ENCODE results near the gene PCYT2. TPM values are rescaled to one million over a fixed set of nuclear protein-coding genes. Genes with fewer than 3 reads are reported as not detected.

PCYT2 gene
- total RNA-seq, 1 donor from 2014 or later, result 49.5 TPM

DNA sequence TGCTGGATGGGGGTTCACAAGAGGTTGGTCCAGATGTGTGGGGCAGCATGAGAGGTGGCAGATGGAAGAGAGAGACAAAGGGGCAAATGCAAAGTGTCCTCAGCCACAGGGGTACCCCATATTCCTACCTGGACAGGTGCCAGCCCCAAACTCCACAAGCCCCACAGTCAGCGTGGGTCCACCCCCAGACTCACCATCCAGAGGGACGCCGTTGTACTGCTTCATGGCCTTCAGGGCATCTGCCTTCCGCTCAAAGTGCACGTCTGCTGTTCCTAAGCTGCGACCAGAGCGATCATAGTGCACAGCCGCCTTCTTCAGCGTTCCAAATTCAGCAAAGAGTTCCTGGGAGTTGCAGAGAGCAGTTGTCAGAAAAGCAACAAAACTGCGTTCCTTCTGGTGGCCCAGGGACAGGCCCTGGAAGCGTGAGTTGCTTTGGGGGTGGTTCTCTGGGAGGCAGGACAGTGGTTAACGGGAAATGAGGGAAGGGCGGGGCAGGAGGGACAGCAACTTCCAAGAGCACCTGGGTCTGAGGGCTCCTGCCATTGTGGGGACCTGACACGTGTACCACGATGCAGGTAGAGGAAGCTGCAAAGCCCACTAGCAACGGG is 22.1 kb downstream of the PCYT2 start:
- H3K4me3 Mint-ChIP-seq, result peak overlapping the region; percentile 92
- no peaks in the 10 kb centered on the region for H3K27me3 Mint-ChIP-seq (ENCODE audit: insufficient read depth)
- no peaks in the 10 kb centered on the region for H3K9me3 Mint-ChIP-seq
- intact Hi-C loops (cut with micrococcal nuclease), result no loop called here
- DNase-seq (ENCODE audit: low spot score), result no peak
- H3K27ac Mint-ChIP-seq, result peak overlapping the region; percentile 73
- H3K36me3 Mint-ChIP-seq (ENCODE audit: low read depth), result peaks cover 37% of the 10 kb centered on the region
- peaks cover 13% of the 10 kb centered on the region for H3K4me1 Mint-ChIP-seq (ENCODE audit: low read depth)

DNA sequence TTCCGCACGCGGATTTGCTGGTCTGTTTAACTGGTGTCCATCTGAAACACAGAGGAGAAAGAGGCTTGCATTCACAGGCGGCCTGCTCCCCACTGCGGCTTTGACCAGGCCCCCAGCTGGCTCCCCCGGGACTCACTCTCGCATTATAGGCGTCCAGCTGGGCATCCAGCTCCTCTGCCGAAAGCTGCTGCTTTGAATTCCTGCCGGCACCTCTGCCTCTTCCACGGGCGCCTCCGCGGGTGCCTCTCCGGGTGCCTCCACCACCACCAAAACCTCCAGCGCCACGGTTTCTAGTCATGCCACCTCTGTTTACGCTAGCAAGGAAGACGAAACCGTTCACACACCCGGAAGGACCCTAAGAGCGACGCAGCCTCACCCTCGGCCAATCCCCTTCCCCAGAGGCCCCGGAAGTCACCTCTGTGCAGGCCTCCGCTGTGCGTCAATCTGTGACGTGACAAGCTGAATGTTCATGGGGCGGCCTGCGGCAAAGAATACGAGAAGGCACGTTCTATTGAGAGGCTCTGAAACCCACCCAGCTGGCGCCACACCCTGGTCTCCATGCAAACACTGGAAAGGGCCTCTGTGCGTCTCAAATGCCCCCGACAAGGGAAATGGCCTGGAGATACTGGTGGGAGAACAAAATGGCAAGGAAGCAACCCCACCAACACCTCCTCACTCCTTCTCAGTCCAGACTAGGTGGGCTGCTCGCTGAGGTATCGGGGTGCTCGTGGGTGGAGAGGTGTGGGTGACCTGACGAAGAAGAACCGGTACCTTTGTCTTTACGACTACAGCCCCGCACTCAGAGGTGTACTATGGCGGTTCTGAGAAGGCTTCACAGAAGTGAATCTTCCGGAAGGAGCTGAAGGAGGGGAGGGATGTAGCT is 22.9 kb downstream of the PCYT2 start:
- Mint-ChIP-seq H3K36me3 (ENCODE audit: low read depth) (peaks cover 39% of the 10 kb centered on the region), H3K4me1 (ENCODE audit: low read depth) (peaks cover 13% of the 10 kb centered on the region), H3K9me3 (no peaks in the 10 kb centered on the region), H3K27ac (no peak overlapping the region), H3K27me3 (ENCODE audit: insufficient read depth) (no peaks in the 10 kb centered on the region), H3K4me3 (peak overlapping the region; percentile 92)
- no peak for DNase-seq (ENCODE audit: low spot score)
- intact Hi-C loops (cut with micrococcal nuclease), result no loop called here

DNA sequence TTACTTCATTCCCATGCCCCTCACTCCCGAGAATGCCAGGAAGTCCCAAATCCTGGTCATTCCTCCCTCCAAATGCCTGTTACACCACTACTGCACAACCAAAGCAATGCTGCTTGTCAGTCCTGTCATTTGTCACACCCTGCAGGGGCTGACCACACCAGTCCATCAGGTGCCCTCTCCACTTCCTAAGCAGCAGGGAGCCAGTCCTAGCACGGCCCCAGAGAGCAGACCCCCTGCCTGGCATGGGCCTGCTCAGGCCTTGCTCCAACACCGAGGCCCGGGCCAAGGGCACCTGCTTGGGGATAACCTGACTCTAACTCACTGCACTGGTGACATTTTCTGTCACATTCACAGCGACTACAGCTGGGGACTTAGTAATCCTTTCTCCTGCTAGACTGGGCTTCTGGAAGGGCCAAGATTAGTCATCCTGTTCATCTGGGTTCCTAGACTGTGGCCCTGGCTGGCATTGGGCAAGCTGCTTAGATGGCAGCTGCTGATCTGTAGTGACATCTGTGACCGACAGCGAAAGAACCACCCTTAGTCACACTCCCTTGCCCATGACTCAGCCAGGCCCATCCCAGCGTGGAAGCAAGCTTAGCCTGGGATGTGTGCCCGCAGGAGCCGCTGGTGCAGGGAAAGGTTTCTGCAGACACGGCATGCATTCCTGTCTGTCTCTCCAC is 25.2 kb downstream of the PCYT2 start:
- H3K9me3 Mint-ChIP-seq, result no peaks in the 10 kb centered on the region
- H3K36me3 Mint-ChIP-seq (ENCODE audit: low read depth), result peaks cover 41% of the 10 kb centered on the region
- H3K27me3 Mint-ChIP-seq (ENCODE audit: insufficient read depth), result no peaks in the 10 kb centered on the region
- intact Hi-C loops (cut with micrococcal nuclease), result no loop called here
- H3K27ac Mint-ChIP-seq, result no peak overlapping the region
- peaks cover 13% of the 10 kb centered on the region for H3K4me1 Mint-ChIP-seq (ENCODE audit: low read depth)
- no peak overlapping the region for H3K4me3 Mint-ChIP-seq
- no peak for DNase-seq (ENCODE audit: low spot score)

DNA sequence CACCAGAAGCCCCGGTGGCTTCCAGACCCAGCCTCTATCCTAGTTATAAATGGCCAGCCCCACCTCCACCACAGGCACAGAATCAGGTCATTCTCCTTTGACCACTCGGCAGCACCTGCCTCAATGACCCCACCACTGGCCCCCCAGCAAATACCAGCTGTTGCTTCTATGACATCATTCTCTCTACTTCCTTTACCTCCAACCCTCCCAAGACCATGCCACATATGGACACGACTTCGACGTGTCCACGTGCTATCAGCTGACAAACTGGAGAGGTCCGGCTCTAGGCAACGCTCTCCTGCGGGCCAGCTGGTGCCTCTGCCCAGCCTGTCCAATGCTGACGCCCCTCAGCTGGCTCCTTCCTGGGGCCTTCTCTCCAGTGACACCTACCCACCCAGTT is 25.7 kb downstream of the PCYT2 start:
- DNase-seq (ENCODE audit: low spot score), result no peak
- H3K4me3 Mint-ChIP-seq, result no peak overlapping the region
- H3K4me1 Mint-ChIP-seq (ENCODE audit: low read depth), result peaks cover 13% of the 10 kb centered on the region
- intact Hi-C loops (cut with micrococcal nuclease), result no loop called here
- no peak overlapping the region for H3K27ac Mint-ChIP-seq
- peaks cover 42% of the 10 kb centered on the region for H3K36me3 Mint-ChIP-seq (ENCODE audit: low read depth)
- no peaks in the 10 kb centered on the region for H3K27me3 Mint-ChIP-seq (ENCODE audit: insufficient read depth)
- H3K9me3 Mint-ChIP-seq, result no peaks in the 10 kb centered on the region

DNA sequence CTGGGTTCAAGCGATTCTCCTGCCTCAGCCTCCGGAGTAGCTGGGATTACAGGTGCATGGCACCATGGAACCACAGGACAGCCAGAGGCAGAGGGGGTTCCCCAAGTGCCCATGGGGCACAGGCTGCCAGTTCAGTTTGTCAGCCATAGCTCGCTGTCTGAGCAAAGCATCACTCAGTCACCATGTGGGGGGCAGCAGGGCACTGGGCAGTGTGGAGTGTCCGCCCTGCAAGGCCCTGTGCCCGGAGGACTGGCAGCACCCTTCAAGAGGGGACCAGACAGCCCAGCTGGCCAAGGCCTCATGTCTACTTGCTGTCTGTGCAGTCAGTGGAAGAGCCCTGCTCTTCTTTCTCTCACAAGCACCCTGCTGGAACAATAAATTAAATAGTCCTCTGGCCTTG is 26.2 kb downstream of the PCYT2 start:
- Mint-ChIP-seq H3K4me1 (ENCODE audit: low read depth) (peaks cover 13% of the 10 kb centered on the region), H3K27ac (no peak overlapping the region), H3K9me3 (no peaks in the 10 kb centered on the region), H3K36me3 (ENCODE audit: low read depth) (peaks cover 45% of the 10 kb centered on the region), H3K4me3 (no peak overlapping the region), H3K27me3 (ENCODE audit: insufficient read depth) (no peaks in the 10 kb centered on the region)
- no peak for DNase-seq (ENCODE audit: low spot score)
- intact Hi-C loops (cut with micrococcal nuclease), result no loop called here

DNA sequence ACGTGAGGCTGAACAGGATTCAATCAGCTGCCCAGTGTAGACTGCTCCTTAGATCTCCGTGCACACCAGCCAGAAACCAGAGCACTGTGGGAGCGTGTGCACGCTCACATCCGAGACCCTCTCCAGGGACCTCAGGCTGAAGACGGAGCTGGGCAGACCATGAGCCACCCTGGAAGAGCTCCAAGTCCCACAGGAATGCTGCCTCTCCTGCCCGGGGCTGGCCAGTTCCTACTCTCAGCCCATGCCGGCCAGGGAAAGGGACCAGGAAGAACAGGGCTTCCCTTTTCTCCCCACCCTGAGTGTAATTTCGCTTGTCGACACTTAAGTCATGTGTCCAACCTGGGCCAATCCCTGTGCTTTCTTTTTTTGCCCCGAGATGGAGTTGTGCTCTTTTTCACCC is 26.7 kb downstream of the PCYT2 start:
- no peak overlapping the region for H3K4me3 Mint-ChIP-seq
- H3K27ac Mint-ChIP-seq, result no peak overlapping the region
- no peaks in the 10 kb centered on the region for H3K9me3 Mint-ChIP-seq
- no peak for DNase-seq (ENCODE audit: low spot score)
- no peaks in the 10 kb centered on the region for H3K27me3 Mint-ChIP-seq (ENCODE audit: insufficient read depth)
- intact Hi-C loops (cut with micrococcal nuclease), result no loop called here
- peaks cover 47% of the 10 kb centered on the region for H3K36me3 Mint-ChIP-seq (ENCODE audit: low read depth)
- H3K4me1 Mint-ChIP-seq (ENCODE audit: low read depth), result peaks cover 13% of the 10 kb centered on the region

DNA sequence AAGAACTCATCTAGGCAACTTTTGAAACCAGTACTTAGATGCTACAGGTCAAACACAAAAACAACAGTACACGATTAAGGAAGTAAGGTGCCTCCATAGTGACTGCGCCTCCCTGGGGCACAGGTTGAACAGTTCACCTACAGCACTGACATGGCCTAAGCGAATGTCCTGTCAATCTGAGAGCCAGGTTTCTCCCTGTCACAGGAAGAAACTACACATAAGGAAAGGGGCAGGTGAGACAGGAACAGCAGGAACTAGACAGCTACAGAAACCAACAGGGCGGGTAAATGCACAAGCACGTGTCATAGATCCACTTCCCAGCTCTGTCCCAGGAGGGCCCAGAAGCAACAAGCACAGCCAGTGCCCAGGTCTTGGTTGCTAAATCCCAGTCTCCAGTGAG is 32.1 kb downstream of the PCYT2 start:
- Mint-ChIP-seq H3K4me3 (no peak overlapping the region), H3K27ac (no peak overlapping the region), H3K27me3 (ENCODE audit: insufficient read depth) (no peaks in the 10 kb centered on the region), H3K4me1 (ENCODE audit: low read depth) (no peaks in the 10 kb centered on the region), H3K9me3 (no peaks in the 10 kb centered on the region), H3K36me3 (ENCODE audit: low read depth) (peaks cover 27% of the 10 kb centered on the region)
- intact Hi-C loops (cut with micrococcal nuclease), result no loop called here
- no peak for DNase-seq (ENCODE audit: low spot score)

DNA sequence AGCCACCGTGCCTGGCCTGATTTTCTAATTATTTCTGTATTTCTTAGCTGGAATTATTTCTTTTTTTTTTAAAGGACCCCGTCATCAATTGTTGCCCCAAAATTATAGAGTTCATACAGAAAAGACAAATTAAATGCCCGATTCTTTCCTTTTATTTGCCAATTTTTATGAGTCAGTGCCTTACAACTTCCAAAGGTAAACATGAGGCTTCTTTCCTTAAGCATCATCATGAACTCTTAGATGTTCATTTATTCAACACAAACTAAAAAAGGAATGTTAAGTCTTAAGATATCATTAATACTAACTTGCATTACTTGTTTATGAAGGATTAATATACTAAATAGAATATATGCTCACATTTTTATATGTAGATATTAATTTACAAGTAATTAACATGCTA is 32.9 kb downstream of the PCYT2 start:
- Mint-ChIP-seq H3K27me3 (ENCODE audit: insufficient read depth) (no peaks in the 10 kb centered on the region), H3K9me3 (no peaks in the 10 kb centered on the region), H3K4me3 (no peak overlapping the region), H3K36me3 (ENCODE audit: low read depth) (peaks cover 25% of the 10 kb centered on the region), H3K27ac (no peak overlapping the region), H3K4me1 (ENCODE audit: low read depth) (no peaks in the 10 kb centered on the region)
- no peak for DNase-seq (ENCODE audit: low spot score)
- intact Hi-C loops (cut with micrococcal nuclease), result no loop called here

DNA sequence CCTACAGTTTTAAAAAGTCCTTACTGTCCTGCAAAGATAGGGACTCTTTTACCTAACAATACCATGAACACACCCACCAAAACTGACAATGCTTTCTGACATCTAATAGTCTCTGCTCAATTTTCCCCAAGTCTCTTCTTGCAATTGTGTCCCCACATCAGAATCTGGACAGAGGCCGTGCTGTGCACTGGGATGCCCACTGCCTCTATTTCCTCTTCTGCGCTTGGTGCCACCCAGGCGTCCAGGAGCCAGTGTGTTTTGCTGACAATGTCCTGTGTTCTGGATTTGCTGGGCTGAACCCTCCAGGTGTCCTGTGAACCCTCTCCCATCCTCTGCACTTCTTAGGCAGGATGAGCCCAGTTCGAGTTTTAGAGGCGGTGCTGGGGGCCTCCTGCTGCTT is 33.6 kb downstream of the PCYT2 start:
- DNase-seq (ENCODE audit: low spot score), result no peak
- no peaks in the 10 kb centered on the region for H3K9me3 Mint-ChIP-seq
- H3K27me3 Mint-ChIP-seq (ENCODE audit: insufficient read depth), result no peaks in the 10 kb centered on the region
- peaks cover 23% of the 10 kb centered on the region for H3K36me3 Mint-ChIP-seq (ENCODE audit: low read depth)
- no peak overlapping the region for H3K4me3 Mint-ChIP-seq
- intact Hi-C loops (cut with micrococcal nuclease), result no loop called here
- H3K4me1 Mint-ChIP-seq (ENCODE audit: low read depth), result no peaks in the 10 kb centered on the region
- H3K27ac Mint-ChIP-seq, result no peak overlapping the region

DNA sequence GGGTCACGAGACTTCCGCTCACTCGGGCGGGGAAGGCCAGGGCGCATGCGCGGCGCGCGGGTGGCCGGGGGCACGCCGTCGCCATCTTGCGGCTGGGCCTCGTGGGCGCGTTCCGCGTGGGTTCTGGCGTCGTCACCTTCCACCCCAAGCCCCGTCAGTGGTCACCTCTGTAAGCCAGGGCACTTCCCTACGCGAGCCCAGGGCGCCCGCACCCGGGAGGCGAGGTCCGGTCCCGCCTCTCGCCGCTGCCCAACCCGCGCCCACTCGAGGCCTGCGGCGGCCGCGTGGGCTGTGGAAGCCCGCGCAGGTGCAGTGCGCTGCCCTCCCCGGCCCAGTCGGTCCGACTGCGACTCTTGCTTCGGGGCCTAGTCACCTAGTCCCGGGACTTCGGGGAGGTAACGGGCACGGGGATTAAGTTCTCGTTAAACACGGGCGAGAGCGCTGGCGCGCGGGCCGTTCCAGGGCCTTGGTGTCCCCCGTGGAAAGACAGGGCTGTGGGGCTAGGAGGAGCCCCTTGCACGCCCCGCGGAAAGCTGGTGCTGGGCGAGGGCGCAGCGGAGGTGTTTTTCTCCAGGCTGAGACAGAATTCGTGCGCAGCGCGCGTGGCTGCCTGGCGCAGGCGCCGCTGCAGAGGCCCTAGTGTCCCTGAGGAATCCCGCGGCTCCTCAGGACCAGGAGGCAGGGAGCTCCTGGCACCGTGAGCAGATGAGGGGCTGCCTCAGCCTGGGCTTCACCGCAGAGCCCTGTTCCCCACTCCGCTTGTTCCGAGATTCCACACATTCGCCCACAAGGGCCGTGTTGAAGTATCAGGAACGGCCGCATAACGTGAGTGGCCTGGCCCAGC is 39.6 kb downstream of the PCYT2 start:
- no peaks in the 10 kb centered on the region for H3K9me3 Mint-ChIP-seq
- peak overlapping the region; percentile 84 for H3K4me3 Mint-ChIP-seq
- intact Hi-C loops (cut with micrococcal nuclease), result loop anchor here (1.0 to 5.0 kb wide), 6 partner anchors 20 to 359 kb away; partner anchors contain the start of genes ACTG1, ALYREF, ANAPC11 and ASPSCR1
- DNase-seq (ENCODE audit: low spot score), result peak; percentile 96
- peaks cover 7% of the 10 kb centered on the region for H3K4me1 Mint-ChIP-seq (ENCODE audit: low read depth)
- H3K27me3 Mint-ChIP-seq (ENCODE audit: insufficient read depth), result no peaks in the 10 kb centered on the region
- H3K36me3 Mint-ChIP-seq (ENCODE audit: low read depth), result peaks cover 13% of the 10 kb centered on the region
- peak overlapping the region; percentile 90 for H3K27ac Mint-ChIP-seq

DNA sequence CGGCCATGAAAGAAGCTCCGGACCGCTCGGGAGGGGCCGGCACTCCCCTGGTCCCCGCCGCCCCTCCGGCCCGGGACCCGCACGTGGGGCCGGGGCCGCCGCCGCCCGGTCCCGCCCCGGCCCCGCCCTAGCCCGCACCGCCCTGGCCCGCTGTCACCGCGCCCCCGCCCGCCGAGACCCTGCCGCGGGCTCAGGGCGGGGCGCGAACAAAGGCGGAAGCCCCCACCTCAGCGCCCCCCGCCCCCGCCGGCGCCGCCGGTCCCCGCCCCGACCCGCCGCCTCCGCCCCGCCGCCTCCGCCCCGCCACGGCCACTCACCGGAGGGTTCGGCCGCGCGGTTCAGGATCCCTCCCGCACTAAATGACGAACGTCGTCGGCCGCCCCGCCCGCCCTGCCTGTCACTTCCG is 40.2 kb downstream of the PCYT2 start, which contains the start of gene ARHGDIA:
Gene ARHGDIA (minus strand): TSS at position 357 of the 406 bp plus-strand sequence. CDS start 1,407 bp downstream, outside the sequence.
- intact Hi-C loops (cut with micrococcal nuclease), result loop anchor here (1.0 to 5.0 kb wide), 7 partner anchors 11 to 359 kb away; partner anchors contain the start of genes ACTG1, ALYREF, ANAPC11 and ASPSCR1
- Mint-ChIP-seq H3K4me1 (ENCODE audit: low read depth) (peaks cover 7% of the 10 kb centered on the region), H3K36me3 (ENCODE audit: low read depth) (peaks cover 13% of the 10 kb centered on the region), H3K9me3 (no peaks in the 10 kb centered on the region), H3K27ac (peak within 1 kb of the TSS; percentile 91), H3K4me3 (peak within 1 kb of the TSS; percentile 92), H3K27me3 (ENCODE audit: insufficient read depth) (no peaks in the 10 kb centered on the region)
- no peak for DNase-seq (ENCODE audit: low spot score)

All from activated T-helper 1 cell treated with anti-CD3 and anti-CD28 coated beads, Interleukin-12 subunit alpha, Interleukin-12 subunit beta, Interleukin-2, Interleukin-4 antibody, amounts not matched to agents 30 ng/mL and 10 ng/mL and 1 ng/mL, durations not matched to agents 14 hours and 24 hours and 36 hours (primary cell).